H1 (cell line): ENCODE measurements around the gene ADORA1.

Source experiments
- BACH1 ChIP-seq: IDR thresholded peaks from 2 replicates; pipeline ENCODE4 v1.6.1; 2012; ENCODE audit warnings: low read length, improper control_type of control experiment
- CREB1 ChIP-seq: IDR thresholded peaks from 2 replicates; pipeline ENCODE4 v1.6.1; 2012; ENCODE audit warnings: inconsistent platforms
- EZH2 ChIP-seq: fragments of 200-600 bp; sonication (generic); IDR thresholded peaks from 2 replicates; pipeline ENCODE4 v1.7.1; 2012; ENCODE audit warnings: low read depth, mild to moderate bottlenecking, moderate library complexity, low read length, inconsistent platforms; ENCODE audit not compliant: severe bottlenecking
- HDAC2 ChIP-seq, 2 experiments: fragments of 300-600 bp in 1 of 2; sonication (generic) in 1 of 2; IDR thresholded peaks; 2 replicates each; pipeline ENCODE4 v1.6.1; 2011 to 2012; ENCODE audit warnings: low read depth in 2 of 2, low read length in 2 of 2, mild to moderate bottlenecking in 2 of 2, moderate library complexity in 2 of 2, borderline replicate concordance in 1 of 2, inconsistent platforms in 1 of 2
- JUN ChIP-seq: IDR thresholded peaks from 2 replicates; pipeline ENCODE4 v1.6.1; 2011; ENCODE audit warnings: low read depth, mild to moderate bottlenecking, improper control_type of control experiment, low read length
- RBBP5 ChIP-seq: IDR thresholded peaks from 2 replicates; pipeline ENCODE4 v1.7.1; 2012; ENCODE audit warnings: low read depth, mild to moderate bottlenecking, inconsistent platforms, low read length, moderate library complexity, borderline replicate concordance
- TAF1 ChIP-seq: IDR thresholded peaks from 2 replicates; pipeline ENCODE4 v1.6.1; 2011; ENCODE audit warnings: mild to moderate bottlenecking, low read depth, low read length
- TF ChIP-seq, protein P1 (sequence below), 3 experiments: IDR thresholded peaks; 1 replicate in 2 of 3; 2 replicates in 1 of 3; pipeline versions ENCODE4 v1.5.1 to v1.6.1; 2011; ENCODE audit warnings: low read length in 3 of 3, mild to moderate bottlenecking in 3 of 3, inconsistent platforms in 2 of 3, low read depth in 1 of 3, moderate library complexity in 1 of 3; ENCODE audit not compliant: insufficient read depth in 1 of 3; ENCODE audit errors: control extremely low read depth in 1 of 3

DNA sequence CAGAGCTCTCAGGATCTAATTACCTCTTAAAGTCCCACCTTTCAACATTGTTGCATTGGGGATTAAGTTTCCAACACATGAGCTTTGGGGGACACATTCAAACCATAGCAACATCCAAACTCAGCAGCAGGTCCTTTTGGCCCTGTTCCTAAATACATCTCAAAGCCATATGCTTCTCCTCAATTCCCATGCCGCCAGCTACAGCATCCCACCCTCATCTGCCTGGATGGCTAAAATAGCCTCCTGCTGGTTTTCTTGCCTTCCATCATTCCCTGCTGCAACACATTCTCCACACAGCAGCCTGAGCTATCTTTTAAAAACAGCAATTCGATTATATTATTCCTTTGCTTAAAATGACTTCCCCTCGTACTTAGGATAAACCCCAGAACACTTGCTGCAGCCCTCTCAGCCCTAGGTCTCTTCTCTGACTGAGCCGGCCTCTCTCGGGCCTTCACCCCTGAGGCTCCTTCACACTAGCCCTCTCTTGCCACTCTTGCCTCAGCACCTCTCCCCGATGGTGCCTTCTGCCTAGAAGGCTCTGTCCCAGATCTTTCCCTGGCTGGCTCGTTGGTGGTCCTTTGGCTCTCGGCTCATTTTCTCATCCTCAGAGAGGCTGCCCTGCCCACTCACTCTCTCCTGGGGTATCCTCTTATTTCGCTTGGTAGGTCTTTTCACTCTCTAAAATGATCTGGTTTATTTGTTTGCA lies 31.6 kb downstream of the ADORA1 start:
- TF ChIP-seq CREB1 (no peak), EZH2 (no peak), HDAC2 (IDR thresholded peaks at IDR 0.05; ENCODE audit: borderline replicate concordance in 1 of 2, low read depth in 2 of 2, low read length in 2 of 2) (no peak), RBBP5 (no peak), JUN (no peak), TAF1 (no peak), BACH1 (no peak)
- TF ChIP-seq, protein P1, sequence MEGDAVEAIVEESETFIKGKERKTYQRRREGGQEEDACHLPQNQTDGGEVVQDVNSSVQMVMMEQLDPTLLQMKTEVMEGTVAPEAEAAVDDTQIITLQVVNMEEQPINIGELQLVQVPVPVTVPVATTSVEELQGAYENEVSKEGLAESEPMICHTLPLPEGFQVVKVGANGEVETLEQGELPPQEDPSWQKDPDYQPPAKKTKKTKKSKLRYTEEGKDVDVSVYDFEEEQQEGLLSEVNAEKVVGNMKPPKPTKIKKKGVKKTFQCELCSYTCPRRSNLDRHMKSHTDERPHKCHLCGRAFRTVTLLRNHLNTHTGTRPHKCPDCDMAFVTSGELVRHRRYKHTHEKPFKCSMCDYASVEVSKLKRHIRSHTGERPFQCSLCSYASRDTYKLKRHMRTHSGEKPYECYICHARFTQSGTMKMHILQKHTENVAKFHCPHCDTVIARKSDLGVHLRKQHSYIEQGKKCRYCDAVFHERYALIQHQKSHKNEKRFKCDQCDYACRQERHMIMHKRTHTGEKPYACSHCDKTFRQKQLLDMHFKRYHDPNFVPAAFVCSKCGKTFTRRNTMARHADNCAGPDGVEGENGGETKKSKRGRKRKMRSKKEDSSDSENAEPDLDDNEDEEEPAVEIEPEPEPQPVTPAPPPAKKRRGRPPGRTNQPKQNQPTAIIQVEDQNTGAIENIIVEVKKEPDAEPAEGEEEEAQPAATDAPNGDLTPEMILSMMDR (IDR thresholded peaks at IDR 0.05; ENCODE audit: control extremely low read depth in 1 of 3, insufficient read depth in 1 of 3, low read depth in 1 of 3, low read length in 3 of 3) = no peak
